T follicular helper cell (primary cell): ENCODE results near the gene BMPR1B.

Experiments used
- DNase-seq: peaks from one replicate; pipeline ENCODE4 v3.0.0-alpha.2; 2020; ENCODE audit warnings: low read depth

Gene BMPR1B

GRCh38 chr4:95188701-95189370 lies 431.1 kb downstream of the BMPR1B start:
- no peak for DNase-seq

- DNase-seq = no peak
Observed at GRCh38 chr4:95190751-95191436, 433.1 kb downstream of the BMPR1B start.

GRCh38 chr4:95191537-95191936 lies 433.8 kb downstream of the BMPR1B start:
- no peak for DNase-seq

- DNase-seq = no peak
Observed at GRCh38 chr4:95193391-95194224, 435.9 kb downstream of the BMPR1B start.

GRCh38 chr4:95197353-95197752 lies 439.6 kb downstream of the BMPR1B start:
- DNase-seq = no peak

- DNase-seq = no peak
Observed at GRCh38 chr4:95198961-95199360, 441.2 kb downstream of the BMPR1B start.

GRCh38 chr4:95204267-95204844 lies 446.6 kb downstream of the BMPR1B start:
- no peak for DNase-seq

- DNase-seq = no peak
Observed at GRCh38 chr4:95204873-95205272, 447.1 kb downstream of the BMPR1B start.
